GM12878 (cell line): ENCODE results near the gene TPM4.

Experiments
- ASH2L ChIP-seq: fragments of 300-600, 200-600 bp; sonication (generic); IDR thresholded peaks from 2 replicates; pipeline ENCODE4 v1.6.1; 2017; ENCODE audit warnings: low read depth, mild to moderate bottlenecking, borderline replicate concordance
- BHLHE40 ChIP-seq, 2 experiments: fragments of 450-650 bp in 1 of 2; IDR thresholded peaks; 2 replicates each; pipeline ENCODE4 v1.6.1; 2011 to 2017; ENCODE audit warnings: low read depth in 2 of 2, borderline replicate concordance in 1 of 2, improper control_type of control experiment in 1 of 2, low read length in 1 of 2, mild to moderate bottlenecking in 1 of 2
- CBX3 ChIP-seq: fragments of 200-600 bp; sonication (generic); IDR thresholded peaks from 2 replicates; pipeline ENCODE4 v1.6.1; 2016; ENCODE audit warnings: low read depth, borderline replicate concordance
- CBX5 ChIP-seq: sonication (generic); IDR thresholded peaks from 2 replicates; pipeline ENCODE4 v1.6.1; 2016; ENCODE audit warnings: low read depth, moderate library complexity, mild to moderate bottlenecking, inconsistent platforms
- CTCF ChIP-seq, 3 experiments: IDR thresholded peaks in 2 of 3; conservative IDR thresholded peaks in 1 of 3; 2 replicates each; pipeline ENCODE4 v1.5.1; 2011; ENCODE audit warnings: low read depth in 3 of 3, low read length in 3 of 3, mild to moderate bottlenecking in 3 of 3, control low read depth in 2 of 3, moderate library complexity in 2 of 3, inconsistent platforms in 1 of 3, mixed read lengths in 1 of 3; ENCODE audit not compliant: control insufficient read depth in 2 of 3, insufficient read depth in 1 of 3; ENCODE audit errors: extremely low read depth in 1 of 3
- CUX1 ChIP-seq: IDR thresholded peaks from 2 replicates; pipeline ENCODE4 v1.6.1; 2012; ENCODE audit warnings: improper control_type of control experiment, low read depth, low read length; ENCODE audit not compliant: insufficient replicate concordance
- JUND ChIP-seq: IDR thresholded peaks from 2 replicates; pipeline ENCODE4 v1.6.1; 2012; ENCODE audit warnings: low read depth, mild to moderate bottlenecking, low read length, improper control_type of control experiment, moderate library complexity
- MTA2 ChIP-seq: fragments of 450-650 bp; IDR thresholded peaks from 2 replicates; pipeline ENCODE4 v1.6.1; 2016; ENCODE audit warnings: low read depth, mild to moderate bottlenecking, moderate library complexity
- MXI1 ChIP-seq: fragments of 150-350 bp; IDR thresholded peaks from 2 replicates; pipeline ENCODE4 v1.6.1; 2011; ENCODE audit warnings: low read depth, mild to moderate bottlenecking, inconsistent platforms, low read length, improper control_type of control experiment
- PAX8 ChIP-seq: fragments of 450-650 bp; IDR thresholded peaks from 2 replicates; pipeline ENCODE4 v1.6.1; 2017; ENCODE audit warnings: mild to moderate bottlenecking, moderate library complexity
- POLR2AphosphoS5 ChIP-seq: IDR thresholded peaks from 2 replicates; pipeline ENCODE4 v1.6.1; 2011; ENCODE audit warnings: mild to moderate bottlenecking, low read length, inconsistent platforms
- RAD51 ChIP-seq: fragments of 450-650 bp; IDR thresholded peaks from 2 replicates; pipeline ENCODE4 v1.6.1; 2016; ENCODE audit warnings: moderate library complexity, mild to moderate bottlenecking, inconsistent platforms

GRCh38 chr19:16033721-16034120 is 42.6 kb upstream of the TPM4 start:
- TF ChIP-seq BHLHE40 (IDR thresholded peaks at IDR 0.05; ENCODE audit: borderline replicate concordance in 1 of 2, low read depth in 2 of 2, low read length in 1 of 2) (no peak), POLR2AphosphoS5 (no peak), PAX8 (no peak), JUND (no peak), RAD51 (no peak), ASH2L (no peak), CUX1 (no peak), CBX3 (no peak), CTCF (IDR thresholded peaks at IDR 0.05 in 2 of 3, conservative IDR thresholded peaks at IDR 0.05 in 1 of 3; ENCODE audit: control insufficient read depth in 2 of 3, extremely low read depth in 1 of 3, insufficient read depth in 1 of 3, low read depth in 3 of 3, low read length in 3 of 3) (no peak), MXI1 (no peak), CBX5 (no peak), MTA2 (no peak)
